ES-I3 (cell line): ENCODE data around the gene NDC1.
A peak's percentile ranks its signal among the peaks of the same experiment; 100 is the strongest.
"Not testable (repeated sequence)": the region's sequence is repeated elsewhere in the genome, so short reads cannot be mapped to it uniquely, and the experiment has no call there.

Source experiments
- H3K36me3 ChIP-seq: 2 replicates; pipeline ENCODE4 v1.6.1; 2013; ENCODE audit warnings: mild to moderate bottlenecking, low read length, control low read depth, moderate library complexity; ENCODE audit not compliant: insufficient read depth
- H3K4me1 ChIP-seq: 2 replicates; pipeline ENCODE4 v1.6.1; 2013; ENCODE audit warnings: mild to moderate bottlenecking, control low read depth, low read length; ENCODE audit not compliant: insufficient read depth
- H3K9ac ChIP-seq: 2 replicates; pipeline ENCODE4 v1.6.1; 2013; ENCODE audit warnings: low read depth, mild to moderate bottlenecking, low read length, moderate library complexity
- H3K9me3 ChIP-seq: 2 replicates; pipeline ENCODE4 v1.6.1; 2013; ENCODE audit warnings: mild to moderate bottlenecking, low read length, moderate library complexity; ENCODE audit not compliant: control insufficient read depth, insufficient read depth

The NDC1 gene

GRCh38 chr1:53766194-53766742, 71.8 kb downstream of the NDC1 start:
- Histone ChIP-seq H3K36me3 (no peaks in the 10 kb centered on the region), H3K9ac (no peak overlapping the region), H3K9me3 (no peaks in the 10 kb centered on the region), H3K4me1 (no peaks in the 10 kb centered on the region)

- Histone ChIP-seq H3K36me3 (no peaks in the 10 kb centered on the region), H3K9ac (no peak overlapping the region)
Measured at GRCh38 chr1:53765657-53766056, 72.4 kb downstream of the NDC1 start.

GRCh38 chr1:53763911-53764310, 74.2 kb downstream of the NDC1 start:
- no peak overlapping the region for H3K9ac ChIP-seq
- H3K4me1 ChIP-seq, result no peaks in the 10 kb centered on the region
- no peaks in the 10 kb centered on the region for H3K9me3 ChIP-seq
- H3K36me3 ChIP-seq, result no peaks in the 10 kb centered on the region

More at GRCh38 chr1:53765657-53766056, 72.4 kb downstream of the NDC1 start:
- no peaks in the 10 kb centered on the region for H3K9me3 ChIP-seq
- H3K4me1 ChIP-seq, result no peaks in the 10 kb centered on the region

- no peaks in the 10 kb centered on the region for H3K36me3 ChIP-seq
- H3K9me3 ChIP-seq, result no peaks in the 10 kb centered on the region
- H3K9ac ChIP-seq, result no peak overlapping the region
- H3K4me1 ChIP-seq, result no peaks in the 10 kb centered on the region
Measured at GRCh38 chr1:53763461-53763860, 74.6 kb downstream of the NDC1 start.

GRCh38 chr1:53760497-53760896, 77.6 kb downstream of the NDC1 start:
- H3K4me1 ChIP-seq, H3K9me3 ChIP-seq, H3K36me3 ChIP-seq, H3K9ac ChIP-seq: not testable (repeated sequence)

GRCh38 chr1:53755874-53756273, 82.2 kb downstream of the NDC1 start:
- no peaks in the 10 kb centered on the region for H3K4me1 ChIP-seq
- H3K9me3 ChIP-seq, result no peaks in the 10 kb centered on the region
- no peak overlapping the region for H3K9ac ChIP-seq
- H3K36me3 ChIP-seq, result no peaks in the 10 kb centered on the region

GRCh38 chr1:53754484-53755312, 83.4 kb downstream of the NDC1 start:
- Histone ChIP-seq H3K36me3 (no peaks in the 10 kb centered on the region), H3K9ac (no peak overlapping the region), H3K9me3 (no peaks in the 10 kb centered on the region), H3K4me1 (no peaks in the 10 kb centered on the region)

GRCh38 chr1:53752281-53752680, 85.8 kb downstream of the NDC1 start:
- Histone ChIP-seq H3K9ac (no peak overlapping the region), H3K4me1 (no peaks in the 10 kb centered on the region), H3K36me3 (no peaks in the 10 kb centered on the region), H3K9me3 (no peaks in the 10 kb centered on the region)

- Histone ChIP-seq H3K9me3 (no peaks in the 10 kb centered on the region), H3K36me3 (no peaks in the 10 kb centered on the region), H3K4me1 (no peaks in the 10 kb centered on the region), H3K9ac (no peak overlapping the region)
Measured at GRCh38 chr1:53747841-53748240, 90.3 kb downstream of the NDC1 start.

- Histone ChIP-seq H3K36me3 (no peaks in the 10 kb centered on the region), H3K9ac (no peak overlapping the region), H3K9me3 (no peaks in the 10 kb centered on the region), H3K4me1 (no peaks in the 10 kb centered on the region)
Measured at GRCh38 chr1:53740621-53741105, 97.4 kb downstream of the NDC1 start.

GRCh38 chr1:53739109-53739681, 98.9 kb downstream of the NDC1 start, which contains the start of gene GLIS1:
Gene GLIS1, minus strand, starts transcription at chr1:53739164. Its CDS starts 1,100 bp downstream, at chr1:53738064.
- Histone ChIP-seq H3K9ac (peak within 1 kb of the TSS; percentile 69; the same call in 1 of the 2 replicates), H3K4me1 (no peaks in the 10 kb centered on the region)

GRCh38 chr1:53738205-53739108, 99.6 kb downstream of the NDC1 start:
- Histone ChIP-seq H3K4me1 (no peaks in the 10 kb centered on the region), H3K9ac (peak overlapping the region; percentile 59; the same call in 1 of the 2 replicates)

More at GRCh38 chr1:53739109-53739681, 98.9 kb downstream of the NDC1 start, which contains the start of gene GLIS1:
- H3K9me3 ChIP-seq, result no peaks in the 10 kb centered on the region
- H3K36me3 ChIP-seq, result no peaks in the 10 kb centered on the region

GRCh38 chr1:53737648-53738204, 100.4 kb downstream of the NDC1 start:
- Histone ChIP-seq H3K36me3 (no peaks in the 10 kb centered on the region), H3K4me1 (no peaks in the 10 kb centered on the region), H3K9me3 (no peaks in the 10 kb centered on the region), H3K9ac (peak overlapping the region; percentile 59; the same call in 1 of the 2 replicates)

More at GRCh38 chr1:53738205-53739108, 99.6 kb downstream of the NDC1 start:
- no peaks in the 10 kb centered on the region for H3K36me3 ChIP-seq
- H3K9me3 ChIP-seq, result no peaks in the 10 kb centered on the region
